ENCODE results near the gene NTM. TPM values are rescaled to one million over a fixed set of nuclear protein-coding genes. Genes with fewer than 3 reads are reported as not detected.

Gene NTM
- total RNA-seq, 1 experiment from 2014 or later: not detected

- TF ChIP-seq SP1 (IDR thresholded peaks at IDR 0.05; ENCODE audit: low read depth) (no peak), ZBTB33 (IDR thresholded peaks at IDR 0.05; ENCODE audit: extremely low read depth, insufficient replicate concordance, low read length) (no peak), EZH2phosphoT487 (IDR thresholded peaks at IDR 0.05; ENCODE audit: borderline replicate concordance) (no peak), ELF1 (IDR thresholded peaks at IDR 0.05; ENCODE audit: borderline replicate concordance, low read depth) (no peak), RAD21 (IDR thresholded peaks at IDR 0.05; ENCODE audit: low read depth) (no peak), CBX3 (IDR thresholded peaks at IDR 0.05; ENCODE audit: low read depth) (no peak), SRF (IDR thresholded peaks at IDR 0.05; ENCODE audit: low read depth) (no peak)
- POLR2A ChIA-PET: no interaction called here
- intact Hi-C loops (cut with micrococcal nuclease): no loop called here
- H3K27ac ChIP-seq (ENCODE audit: low read depth, low read length): no peak overlapping the region
- H3K9me3 ChIP-seq (ENCODE audit: control insufficient read depth in 1 of 2, insufficient read depth in 1 of 2, low read depth in 1 of 2, low read length in 2 of 2): peaks cover 17 to 26% of the 10 kb centered on the region in 2 experiments; a peak in 3 of 4 replicates
- no peak overlapping the region for H2AFZ ChIP-seq (ENCODE audit: low read depth, low read length, poor library complexity, severe bottlenecking)
- no peak overlapping the region for H3K9ac ChIP-seq (ENCODE audit: low read length)
- BruUV-seq (replicated peaks): no TSS peak
- no peaks in the 10 kb centered on the region for H3K79me2 ChIP-seq (ENCODE audit: insufficient read depth, low read length)
- H3K36me3 ChIP-seq (ENCODE audit: control insufficient read depth in 1 of 2, insufficient read depth in 2 of 2, low read length in 2 of 2): no peaks in the 10 kb centered on the region
- CTCF ChIA-PET: no interaction called here
- no peaks in the 10 kb centered on the region for H4K20me1 ChIP-seq (ENCODE audit: insufficient read depth)
- ATAC-seq (no peak), DNase-seq (ENCODE audit: low read depth, low spot score) (no peak)
- no peaks in the 10 kb centered on the region for H3K9me2 ChIP-seq (ENCODE audit: insufficient read depth)
- no peak overlapping the region for H3K4me3 ChIP-seq (replicated peaks in 1 of 2; ENCODE audit: low read depth in 1 of 2, low read length in 2 of 2)
- H3K4me1 ChIP-seq (ENCODE audit: control insufficient read depth in 1 of 2, insufficient read depth in 2 of 2, low read length in 2 of 2): no peaks in the 10 kb centered on the region
- H3K27me3 ChIP-seq (ENCODE audit: insufficient read depth, low read length): no peaks in the 10 kb centered on the region
- no peak overlapping the region for H3K4me2 ChIP-seq (ENCODE audit: low read length)
- RAD21 ChIA-PET (ENCODE audit: low non-redundant PET in 1 of 2, low total read pairs in 2 of 2, uncharacterized antibody in 2 of 2, unreplicated experiment in 2 of 2): no interaction called here
Observed at GRCh38 chr11:132122735-132123134, 752.3 kb downstream of the NTM start.

GRCh38 chr11:132123449-132123848 lies 753.0 kb downstream of the NTM start:
- Histone ChIP-seq H3K4me1 (ENCODE audit: control insufficient read depth in 1 of 2, insufficient read depth in 2 of 2, low read length in 2 of 2) (no peaks in the 10 kb centered on the region), H3K4me3 (replicated peaks in 1 of 2; ENCODE audit: low read depth in 1 of 2, low read length in 2 of 2) (no peak overlapping the region), H3K27ac (ENCODE audit: low read depth, low read length) (no peak overlapping the region), H3K27me3 (ENCODE audit: insufficient read depth, low read length) (no peaks in the 10 kb centered on the region), H4K20me1 (ENCODE audit: insufficient read depth) (no peaks in the 10 kb centered on the region), H3K9me2 (ENCODE audit: insufficient read depth) (no peaks in the 10 kb centered on the region), H3K9ac (ENCODE audit: low read length) (no peak overlapping the region), H3K79me2 (ENCODE audit: insufficient read depth, low read length) (no peaks in the 10 kb centered on the region), H3K36me3 (ENCODE audit: control insufficient read depth in 1 of 2, insufficient read depth in 2 of 2, low read length in 2 of 2) (no peaks in the 10 kb centered on the region), H3K4me2 (ENCODE audit: low read length) (no peak overlapping the region), H3K9me3 (ENCODE audit: control insufficient read depth in 1 of 2, insufficient read depth in 1 of 2, low read depth in 1 of 2, low read length in 2 of 2) (peaks cover 17 to 21% of the 10 kb centered on the region in 2 experiments; a peak in 3 of 4 replicates), H2AFZ (ENCODE audit: low read depth, low read length, poor library complexity, severe bottlenecking) (no peak overlapping the region)
- DNase-seq (ENCODE audit: low read depth, low spot score): no peak
- intact Hi-C loops (cut with micrococcal nuclease): no loop called here
- no peak for ATAC-seq
- CTCF ChIA-PET: no interaction called here
- RAD21 ChIA-PET (ENCODE audit: low non-redundant PET in 1 of 2, low total read pairs in 2 of 2, uncharacterized antibody in 2 of 2, unreplicated experiment in 2 of 2): no interaction called here
- no peak for TF ChIP-seq ZNF274 (IDR thresholded peaks at IDR 0.05; ENCODE audit: low read depth, low read length)
- no TSS peak for BruUV-seq (replicated peaks)
- POLR2A ChIA-PET: no interaction called here

All from HCT116 (cell line).